HCT116 (cell line): ENCODE data around the gene TTL. TPM values are rescaled to one million over a fixed set of nuclear protein-coding genes. Genes with fewer than 3 reads are reported as not detected.

Experiments used
- ATAC-seq: fragments of 200-7000 bp; cut with Tn5 transposase; 2 replicates; pipeline ENCODE4 v1.9.1; 2020; ENCODE audit warnings: mild to moderate bottlenecking, moderate library complexity
- BruUV-seq: library from RNA; stranded (reverse); fragments of 400-500 nt; replicated peaks from 2 replicates; lab custom pipeline; 2021; lab: Mats Ljungman, UMichigan
- CTCF ChIA-PET: fragments of 300-600 bp; sonication (Branson Sonifier 250); formaldehyde crosslinking; loops from one replicate; lab custom pipeline; 2021; ENCODE audit warnings: antibody characterized with exemption; lab: Charles Lee
- POLR2A ChIA-PET: fragments of 300-600, 350-600 bp; sonication (Branson Sonifier 250); formaldehyde crosslinking; loops from one replicate; lab custom pipeline; 2021; ENCODE audit warnings: antibody characterized with exemption; lab: Charles Lee
- RAD21 ChIA-PET, 2 experiments: fragments of 300-600 bp; sonication (Branson Sonifier 250); formaldehyde crosslinking; loops; one replicate each; lab custom pipeline; 2023; ENCODE audit warnings: low total read pairs in 2 of 2; ENCODE audit not compliant: uncharacterized antibody in 2 of 2, unreplicated experiment in 2 of 2, low non-redundant PET in 1 of 2; lab: Charles Lee
- DNase-seq: peaks from one replicate; pipeline ENCODE4 v3.0.0-alpha.2; 2010; ENCODE audit warnings: low read depth, low spot score
- H2AFZ ChIP-seq: fragments of 200-600 bp; shearing (Covaris generic), sonication (generic); 2 replicates; pipeline ENCODE4 v1.6.1; 2017; ENCODE audit warnings: low read depth, mixed run types, mixed read lengths, antibody characterized with exemption, low read length; ENCODE audit not compliant: poor library complexity, severe bottlenecking
- H3K27ac ChIP-seq: 2 replicates; pipeline ENCODE4 v1.5.1; 2012; ENCODE audit warnings: low read depth, low read length
- H3K27me3 ChIP-seq: fragments of 200-600 bp; sonication (generic); 2 replicates; pipeline ENCODE4 v1.6.1; 2016; ENCODE audit warnings: mixed run types, low read length, mixed read lengths; ENCODE audit not compliant: insufficient read depth
- H3K36me3 ChIP-seq, 2 experiments: fragments of 200-500 bp in 1 of 2; fragments of 200-600 bp in 1 of 2; sonication (Bioruptor generic) in 1 of 2; sonication (generic) in 1 of 2; 2 replicates each; pipeline versions ENCODE4 v1.5.1 to v1.6.1; 2014 to 2016; ENCODE audit warnings: low read length in 2 of 2, inconsistent platforms in 1 of 2, mixed read lengths in 1 of 2, mixed run types in 1 of 2; ENCODE audit not compliant: insufficient read depth in 2 of 2, control insufficient read depth in 1 of 2
- H3K4me1 ChIP-seq, 2 experiments: fragments of 200-600 bp in 1 of 2; sonication (generic) in 1 of 2; 2 replicates each; pipeline versions ENCODE4 v1.5.1 to v1.6.1; 2012 to 2017; ENCODE audit warnings: low read length in 2 of 2, inconsistent platforms in 1 of 2, mild to moderate bottlenecking in 1 of 2, mixed read lengths in 1 of 2, mixed run types in 1 of 2, moderate library complexity in 1 of 2; ENCODE audit not compliant: insufficient read depth in 2 of 2, control insufficient read depth in 1 of 2
- H3K4me2 ChIP-seq: fragments of 200-600 bp; sonication (generic); 2 replicates; pipeline ENCODE4 v1.6.1; 2017; ENCODE audit warnings: mixed run types, low read length, mixed read lengths
- H3K4me3 ChIP-seq, 2 experiments: fragments of 200-600 bp in 1 of 2; sonication (generic) in 1 of 2; replicated peaks in 1 of 2; 2 replicates each; pipeline ENCODE4 v1.5.1; 2011 to 2016; ENCODE audit warnings: low read length in 2 of 2, control low read depth in 1 of 2, low read depth in 1 of 2, mild to moderate bottlenecking in 1 of 2, mixed read lengths in 1 of 2, mixed run types in 1 of 2
- H3K79me2 ChIP-seq: fragments of 200-600 bp; sonication (generic); 2 replicates; pipeline ENCODE4 v1.6.1; 2017; ENCODE audit warnings: mild to moderate bottlenecking, mixed run types, low read length, moderate library complexity, mixed read lengths; ENCODE audit not compliant: insufficient read depth
- H3K9ac ChIP-seq: fragments of 200-600 bp; sonication (generic); 2 replicates; pipeline ENCODE4 v1.6.1; 2016; ENCODE audit warnings: low read length, mixed read lengths
- H3K9me2 ChIP-seq: fragments of 200-600 bp; sonication (generic), shearing (Covaris generic); 2 replicates; pipeline ENCODE4 v1.6.1; 2017; ENCODE audit warnings: mixed run types, mild to moderate bottlenecking, moderate library complexity; ENCODE audit not compliant: insufficient read depth
- H3K9me3 ChIP-seq, 2 experiments: fragments of 200-500 bp in 1 of 2; fragments of 200-600 bp in 1 of 2; sonication (Bioruptor generic) in 1 of 2; sonication (generic) in 1 of 2; 2 replicates each; pipeline ENCODE4 v1.6.1; 2014 to 2017; ENCODE audit warnings: low read length in 2 of 2, mixed read lengths in 2 of 2, inconsistent platforms in 1 of 2, low read depth in 1 of 2, mild to moderate bottlenecking in 1 of 2, mixed run types in 1 of 2, moderate library complexity in 1 of 2; ENCODE audit not compliant: control insufficient read depth in 1 of 2, insufficient read depth in 1 of 2
- H4K20me1 ChIP-seq: fragments of 200-600 bp; sonication (generic), shearing (Covaris generic); 2 replicates; pipeline ENCODE4 v1.6.1; 2017; ENCODE audit warnings: mixed run types, mild to moderate bottlenecking, moderate library complexity; ENCODE audit not compliant: insufficient read depth
- CBX3 ChIP-seq: IDR thresholded peaks from 2 replicates; pipeline ENCODE4 v1.6.1; 2012; ENCODE audit warnings: low read depth
- EGR1 ChIP-seq: IDR thresholded peaks from 2 replicates; pipeline ENCODE4 v1.6.1; 2012; ENCODE audit warnings: low read depth
- ELF1 ChIP-seq: IDR thresholded peaks from 2 replicates; pipeline ENCODE4 v1.6.1; 2012; ENCODE audit warnings: low read depth, borderline replicate concordance
- EZH2 ChIP-seq: fragments of 200-600 bp; sonication (generic); IDR thresholded peaks from 2 replicates; pipeline ENCODE4 v1.6.1; 2017; ENCODE audit warnings: antibody characterized with exemption, mixed run types
- FOSL1 ChIP-seq: IDR thresholded peaks from 2 replicates; pipeline ENCODE4 v1.6.1; 2012; ENCODE audit warnings: low read depth
- JUND ChIP-seq: IDR thresholded peaks from 2 replicates; pipeline ENCODE4 v1.6.1; 2012
- MAX ChIP-seq: IDR thresholded peaks from 2 replicates; pipeline ENCODE4 v1.6.1; 2012
- POLR2A ChIP-seq: IDR thresholded peaks from 2 replicates; pipeline ENCODE4 v1.7.0; 2011; ENCODE audit warnings: borderline replicate concordance; ENCODE audit not compliant: insufficient read depth, insufficient read length; ENCODE audit errors: extremely low read depth
- POLR2AphosphoS5 ChIP-seq: IDR thresholded peaks from 2 replicates; pipeline ENCODE4 v1.6.1; 2011; ENCODE audit warnings: mild to moderate bottlenecking, low read depth, low read length, moderate library complexity
- SP1 ChIP-seq: IDR thresholded peaks from 2 replicates; pipeline ENCODE4 v1.6.1; 2012; ENCODE audit warnings: low read depth
- TCF7L2 ChIP-seq: IDR thresholded peaks from 2 replicates; pipeline ENCODE4 v1.7.0; 2011; ENCODE audit warnings: borderline replicate concordance, inconsistent platforms; ENCODE audit not compliant: insufficient read depth, insufficient read length; ENCODE audit errors: extremely low read depth
- YY1 ChIP-seq: IDR thresholded peaks from 2 replicates; pipeline ENCODE4 v1.6.1; 2011; ENCODE audit warnings: low read length, low read depth, moderate library complexity, mild to moderate bottlenecking; ENCODE audit not compliant: insufficient replicate concordance; ENCODE audit errors: extremely low read depth
- intact Hi-C: fragments of 100-400 bp; cut with micrococcal nuclease; formaldehyde crosslinking; loops from 2 replicates; pipeline ENCODE4 v1.10.0; 2022
- total RNA-seq: library from RNA; stranded (reverse); gene quantifications from one replicate; pipeline ENCODE4 v1.2.1, GENCODE V29; 2021; ENCODE audit not compliant: unreplicated experiment
- TF ChIP-seq, protein P1 (sequence below): IDR thresholded peaks from 2 replicates; pipeline ENCODE4 v1.6.1; 2012
- TF ChIP-seq, protein P2 (sequence below): IDR thresholded peaks from 2 replicates; pipeline ENCODE4 v1.6.1; 2011; ENCODE audit warnings: mild to moderate bottlenecking, low read length, moderate library complexity; ENCODE audit not compliant: insufficient replicate concordance; ENCODE audit errors: extremely low read depth

TTL gene
- total RNA-seq, 1 experiment from 2014 or later, result 58.7 TPM

DNA sequence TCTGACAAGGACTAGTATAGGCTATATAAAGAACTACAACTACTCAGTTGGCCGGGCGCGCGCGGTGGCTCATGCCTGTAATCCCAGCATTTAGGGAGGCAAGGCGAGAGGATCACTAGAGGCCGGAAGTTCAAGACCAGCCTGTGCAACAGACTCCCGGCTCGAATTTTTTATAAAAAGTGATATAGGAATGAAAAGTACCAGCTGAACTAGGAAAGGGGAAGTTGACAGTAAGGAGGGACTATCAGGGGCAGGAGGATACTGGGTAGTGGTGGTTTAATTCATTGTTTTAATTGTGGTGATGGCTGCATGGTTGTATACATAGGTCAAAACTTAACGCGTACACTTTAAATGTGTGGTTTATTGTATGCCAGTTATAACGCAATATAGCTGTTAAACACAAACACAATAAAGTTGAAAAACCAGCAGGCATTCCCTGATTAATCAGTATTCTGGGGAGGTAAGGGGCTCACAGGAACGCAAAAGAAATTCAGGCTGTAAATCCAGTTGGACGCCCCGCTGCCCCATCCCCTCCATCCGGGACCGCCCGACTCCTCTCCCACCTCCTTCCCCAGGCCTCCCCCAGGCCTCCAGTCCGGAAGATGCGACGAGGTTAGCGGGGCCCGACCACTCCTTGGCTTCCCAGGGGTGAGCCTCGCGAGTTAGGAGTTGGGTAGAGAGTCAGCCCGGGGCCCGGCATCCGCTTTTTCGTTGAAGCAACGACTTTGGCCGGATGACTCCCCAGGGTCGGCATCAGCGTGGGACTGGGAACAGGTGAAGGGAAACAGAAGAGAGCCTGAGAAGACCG, 59.6 kb downstream of the TTL start:
- Histone ChIP-seq H3K9me2 (no peaks in the 10 kb centered on the region), H3K27ac (peak overlapping the region; percentile 65), H3K4me2 (peak overlapping the region; percentile 93), H2AFZ (peak overlapping the region; percentile 76), H3K9me3 (no peaks in the 10 kb centered on the region), H3K4me3 (peak overlapping the region; percentile 93), H4K20me1 (no peaks in the 10 kb centered on the region; the same call in 1 of the 2 replicates), H3K9ac (peak overlapping the region; percentile 92), H3K27me3 (no peaks in the 10 kb centered on the region), H3K4me1 (peaks cover 5 to 15% of the 10 kb centered on the region in 2 experiments), H3K79me2 (peaks cover 42% of the 10 kb centered on the region), H3K36me3 (peaks cover 5% of the 10 kb centered on the region in 2 experiments; a peak in 1 of 4 replicates)
- intact Hi-C loops, result loop anchor here (5.0 kb wide), 2 partner anchors 59 to 484 kb away; partner anchors contain the start of genes TMEM87B and TTL
- ChIA-PET CTCF (no interaction called here), RAD21 (no interaction called here), POLR2A (interaction anchor here (0.5 kb wide), 1 partner anchor 36 kb away, joined by 5 read pairs; no protein-coding TSS in a partner anchor)
- no peak for TF ChIP-seq TCF7L2
- TF ChIP-seq FOSL1, result no peak
- TF ChIP-seq POLR2AphosphoS5, result peak; percentile 70
- no peak for TF ChIP-seq EGR1
- TF ChIP-seq SP1, result peak; percentile 24
- no peak for TF ChIP-seq CBX3
- TF ChIP-seq YY1, result no peak
- TF ChIP-seq, protein P1, sequence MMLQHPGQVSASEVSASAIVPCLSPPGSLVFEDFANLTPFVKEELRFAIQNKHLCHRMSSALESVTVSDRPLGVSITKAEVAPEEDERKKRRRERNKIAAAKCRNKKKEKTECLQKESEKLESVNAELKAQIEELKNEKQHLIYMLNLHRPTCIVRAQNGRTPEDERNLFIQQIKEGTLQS, result no peak
- TF ChIP-seq, protein P2, sequence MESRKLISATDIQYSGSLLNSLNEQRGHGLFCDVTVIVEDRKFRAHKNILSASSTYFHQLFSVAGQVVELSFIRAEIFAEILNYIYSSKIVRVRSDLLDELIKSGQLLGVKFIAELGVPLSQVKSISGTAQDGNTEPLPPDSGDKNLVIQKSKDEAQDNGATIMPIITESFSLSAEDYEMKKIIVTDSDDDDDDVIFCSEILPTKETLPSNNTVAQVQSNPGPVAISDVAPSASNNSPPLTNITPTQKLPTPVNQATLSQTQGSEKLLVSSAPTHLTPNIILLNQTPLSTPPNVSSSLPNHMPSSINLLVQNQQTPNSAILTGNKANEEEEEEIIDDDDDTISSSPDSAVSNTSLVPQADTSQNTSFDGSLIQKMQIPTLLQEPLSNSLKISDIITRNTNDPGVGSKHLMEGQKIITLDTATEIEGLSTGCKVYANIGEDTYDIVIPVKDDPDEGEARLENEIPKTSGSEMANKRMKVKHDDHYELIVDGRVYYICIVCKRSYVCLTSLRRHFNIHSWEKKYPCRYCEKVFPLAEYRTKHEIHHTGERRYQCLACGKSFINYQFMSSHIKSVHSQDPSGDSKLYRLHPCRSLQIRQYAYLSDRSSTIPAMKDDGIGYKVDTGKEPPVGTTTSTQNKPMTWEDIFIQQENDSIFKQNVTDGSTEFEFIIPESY, result no peak
- TF ChIP-seq POLR2A, result peak; percentile 33
- no peak for TF ChIP-seq EZH2
- TF ChIP-seq ELF1, result peak; percentile 36
- TF ChIP-seq JUND, result no peak; the same call in 1 of the 2 replicates
- TF ChIP-seq MAX, result no peak
- peak; percentile 82 for ATAC-seq
- no peak for DNase-seq
- BruUV-seq, result TSS peak; percentile 95
